SHP77 (cell line): ENCODE measurements around the gene RPUSD3.
"Not testable (repeated sequence)": the region's sequence is repeated elsewhere in the genome, so short reads cannot be mapped to it uniquely, and the experiment has no call there.

Source experiments
- DNase-seq, 2 experiments: peaks; one replicate each; lab custom pipeline; 2025; lab: John Stamatoyannopoulos, UW

RPUSD3 gene

DNA sequence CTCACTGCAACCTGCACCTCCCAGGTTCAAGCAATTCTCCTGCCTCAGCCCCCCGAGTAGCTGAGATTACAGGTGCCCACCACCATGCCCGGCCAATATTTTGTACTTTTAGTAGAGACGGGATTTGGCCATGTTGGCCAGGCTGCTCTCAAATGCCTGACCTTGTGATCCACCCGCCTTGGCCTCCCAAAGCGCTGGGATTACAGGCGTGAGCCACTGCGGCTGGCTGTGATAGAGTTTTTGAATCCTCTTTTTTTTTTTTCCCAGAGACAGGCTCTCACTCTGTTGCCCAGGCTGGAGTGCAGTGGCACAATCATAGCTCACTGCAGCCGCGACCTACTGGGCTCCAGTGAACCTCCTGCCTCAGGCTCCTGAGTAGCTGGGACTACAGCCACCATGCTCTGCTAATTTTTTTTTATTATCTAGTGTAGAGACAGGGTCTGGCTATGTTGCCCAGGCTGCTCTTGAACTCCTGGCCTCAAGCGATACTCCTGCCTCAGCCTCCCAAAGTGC is 21.4 kb upstream of the RPUSD3 start:
- not testable (repeated sequence) for DNase-seq

DNA sequence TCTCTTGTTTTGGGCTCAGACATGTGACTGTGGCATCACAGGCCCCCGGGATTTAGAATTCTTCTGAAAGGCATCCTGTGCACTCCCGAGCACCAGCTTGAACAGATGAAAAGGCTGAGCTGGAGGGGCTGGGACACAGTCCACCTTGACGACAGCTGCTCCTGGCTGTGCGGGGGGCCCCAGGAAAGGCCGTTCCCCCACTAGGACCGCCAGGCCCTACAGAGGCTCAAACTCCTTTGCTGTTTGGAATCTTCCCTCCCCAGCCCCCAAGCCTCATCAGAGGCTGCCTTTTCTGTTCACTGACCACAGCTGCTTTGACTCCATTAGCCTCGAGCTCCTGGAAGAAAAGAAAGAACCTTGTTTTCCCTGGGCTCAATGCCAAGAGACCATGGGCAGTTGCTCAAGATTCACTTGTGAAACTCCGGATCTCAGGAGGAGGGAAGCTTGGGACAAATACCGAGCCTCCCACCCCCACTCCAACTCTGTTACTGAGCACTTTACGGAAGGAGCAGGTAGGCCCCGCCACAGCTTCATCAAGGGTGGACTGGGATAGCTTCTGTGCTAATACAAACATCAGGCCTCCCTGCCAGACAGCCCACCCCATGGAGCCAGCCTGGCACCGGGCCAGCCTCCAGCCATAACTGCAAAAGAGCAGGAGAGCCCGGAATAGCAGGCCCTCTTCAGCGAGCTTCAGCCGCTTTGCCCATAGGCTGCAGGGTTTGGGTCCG is 20.6 kb upstream of the RPUSD3 start:
- DNase-seq = peak; percentile 71 to 85

DNA sequence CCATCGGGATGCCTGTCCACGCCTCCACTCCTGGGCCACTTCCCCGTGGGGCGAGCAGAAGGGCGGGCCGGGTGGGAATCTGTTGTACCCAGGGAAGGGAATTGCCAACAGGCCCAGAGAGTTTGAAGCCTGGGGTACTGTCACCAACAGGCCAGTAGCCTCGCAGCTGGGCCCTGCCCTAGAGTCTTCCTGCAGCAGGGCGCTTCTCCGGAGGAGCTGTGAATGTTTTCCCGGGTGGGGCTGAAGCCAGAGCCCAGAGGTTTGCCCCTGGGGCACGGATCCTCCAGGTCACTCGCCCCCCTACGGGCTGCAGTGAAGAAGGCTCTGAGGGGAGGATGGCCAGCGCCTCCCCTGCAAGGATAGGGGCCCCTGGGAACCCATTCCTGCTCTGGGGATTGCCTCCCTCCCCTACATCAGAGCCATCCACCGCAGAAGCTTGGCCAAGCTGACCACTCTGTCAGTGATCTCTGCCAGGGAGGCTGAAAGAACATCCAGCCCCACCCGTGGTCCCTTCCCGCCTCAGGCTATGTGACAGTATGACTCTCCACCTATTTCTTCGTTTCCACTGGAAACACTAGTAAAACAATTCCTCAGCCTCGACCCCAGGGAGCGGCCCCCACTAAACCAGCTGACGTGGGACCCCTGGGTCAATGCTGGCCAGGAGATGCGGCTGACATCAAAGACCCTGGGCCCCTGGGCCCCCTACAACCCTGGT is 19.4 kb upstream of the RPUSD3 start:
- no peak for DNase-seq

DNA sequence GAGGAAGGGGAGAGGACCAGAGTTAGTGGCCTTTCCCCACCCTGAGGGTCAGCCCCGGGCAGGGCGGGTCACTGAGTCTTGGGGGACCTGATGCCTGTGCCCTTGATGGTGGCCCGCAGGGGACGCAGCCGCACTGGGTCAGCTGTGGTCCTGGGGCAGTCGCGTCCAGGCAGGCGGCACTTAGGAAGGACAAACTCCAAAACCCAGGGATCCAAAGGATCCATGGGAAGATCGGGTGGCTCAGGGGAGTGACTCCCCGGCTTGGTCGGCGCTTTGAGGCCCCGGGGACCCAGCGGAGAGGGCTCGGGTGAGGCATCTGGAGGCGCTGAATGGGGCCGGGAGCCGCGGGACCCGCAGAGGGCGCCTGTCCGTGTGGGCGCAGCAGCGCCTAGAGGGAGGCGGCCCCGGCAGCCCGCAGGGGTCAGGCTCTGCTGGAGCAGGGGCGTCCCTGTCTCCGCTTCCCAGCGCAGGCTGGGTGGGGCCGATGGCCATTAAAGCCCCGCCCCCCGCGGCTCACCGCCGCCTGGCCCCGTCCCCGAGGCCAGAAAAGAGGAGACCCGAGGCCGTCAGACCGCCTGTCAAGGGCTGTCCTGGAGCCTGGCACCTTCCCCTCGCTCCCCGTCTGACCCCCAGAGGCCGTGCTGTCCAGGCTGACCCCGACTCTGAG is 18.7 kb upstream of the RPUSD3 start:
- no peak for DNase-seq

DNA sequence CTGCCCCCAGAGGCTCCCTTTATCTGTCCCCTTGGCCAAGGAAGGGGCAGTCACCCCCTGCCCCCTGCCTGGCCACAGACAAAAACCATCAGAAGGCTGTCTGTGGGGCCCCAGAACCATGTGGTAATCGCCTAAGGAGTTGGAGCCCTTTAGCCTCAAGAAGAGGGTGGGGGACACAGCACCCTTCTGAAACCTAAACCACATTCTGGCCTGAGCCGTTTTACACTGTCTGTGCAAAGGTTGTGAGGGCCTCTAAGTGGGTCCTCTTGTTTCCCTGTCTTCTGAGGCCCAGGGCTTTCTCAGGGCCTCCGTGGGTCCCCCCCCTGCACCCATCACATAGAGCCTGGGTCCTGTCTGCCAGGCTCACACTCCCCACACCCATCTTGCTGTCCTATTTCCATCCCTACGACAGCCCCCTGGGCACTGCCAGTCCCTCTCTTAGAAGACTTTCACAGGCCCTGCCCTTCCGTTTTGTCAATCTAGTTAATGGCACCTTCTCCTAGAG is 17.9 kb upstream of the RPUSD3 start:
- DNase-seq = no peak

DNA sequence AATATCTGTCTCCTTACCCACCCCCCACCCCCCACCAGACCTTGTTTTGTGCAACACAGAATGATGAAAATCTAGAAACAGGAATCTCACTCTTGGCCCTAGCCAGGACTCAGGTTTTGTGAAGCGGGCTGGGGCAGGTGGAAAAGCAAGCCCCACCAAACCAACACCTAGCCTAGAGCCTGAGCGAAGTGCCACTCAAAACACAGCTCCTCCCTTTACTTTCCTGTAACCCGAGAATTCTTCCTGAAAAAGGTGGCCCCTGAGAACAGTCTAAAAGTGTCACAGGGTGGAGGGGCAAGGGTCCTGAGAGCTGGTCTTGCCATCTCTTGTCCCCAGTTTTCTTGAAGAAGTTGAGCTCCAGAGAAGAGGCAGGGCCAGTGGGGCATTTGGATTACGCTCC is 17.4 kb upstream of the RPUSD3 start:
- DNase-seq = no peak

DNA sequence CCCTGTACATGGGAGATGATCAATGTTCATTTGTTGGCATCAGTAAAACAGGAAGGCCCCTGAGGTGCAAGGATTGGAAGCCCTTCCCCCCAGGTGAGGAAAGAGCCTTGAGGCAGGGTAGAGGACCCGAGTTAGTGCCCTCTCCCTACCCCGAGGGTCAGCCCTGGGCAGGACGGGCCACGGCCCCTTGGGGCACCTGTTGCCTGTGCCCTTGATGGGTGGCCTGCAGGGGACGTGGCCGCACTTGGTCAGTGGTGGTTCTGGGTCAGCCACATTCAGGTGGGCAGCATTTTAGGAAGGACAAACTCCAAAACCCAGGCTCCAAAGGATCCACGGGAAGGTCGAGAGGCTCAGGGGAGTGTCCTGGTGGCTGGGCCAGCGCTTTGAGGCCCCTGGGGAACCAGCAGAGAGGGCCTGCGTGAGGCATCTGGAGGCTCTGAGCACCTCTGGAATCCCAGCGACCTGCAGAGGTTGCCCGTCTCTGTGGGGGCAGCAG is 15.8 kb upstream of the RPUSD3 start:
- DNase-seq = no peak

DNA sequence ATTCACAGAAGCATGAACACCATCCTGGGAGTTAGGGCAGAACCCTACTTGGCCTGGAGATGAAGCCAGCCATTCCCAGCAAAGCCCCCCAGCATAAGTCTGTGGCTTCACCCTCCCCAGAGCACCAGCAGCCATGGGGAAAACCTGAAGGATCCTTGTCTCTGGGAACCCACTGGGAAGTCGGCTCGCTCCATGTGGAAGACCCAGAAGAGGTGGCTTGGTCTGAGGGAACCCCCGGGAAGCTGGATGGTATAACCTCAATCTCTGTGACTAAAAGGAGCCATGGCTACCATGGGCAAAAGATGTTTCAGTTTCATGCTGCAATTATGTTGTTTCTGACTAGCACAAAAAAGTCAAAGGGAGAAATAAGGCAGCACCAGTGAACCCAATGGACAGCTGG is 11.8 kb upstream of the RPUSD3 start:
- no peak for DNase-seq

DNA sequence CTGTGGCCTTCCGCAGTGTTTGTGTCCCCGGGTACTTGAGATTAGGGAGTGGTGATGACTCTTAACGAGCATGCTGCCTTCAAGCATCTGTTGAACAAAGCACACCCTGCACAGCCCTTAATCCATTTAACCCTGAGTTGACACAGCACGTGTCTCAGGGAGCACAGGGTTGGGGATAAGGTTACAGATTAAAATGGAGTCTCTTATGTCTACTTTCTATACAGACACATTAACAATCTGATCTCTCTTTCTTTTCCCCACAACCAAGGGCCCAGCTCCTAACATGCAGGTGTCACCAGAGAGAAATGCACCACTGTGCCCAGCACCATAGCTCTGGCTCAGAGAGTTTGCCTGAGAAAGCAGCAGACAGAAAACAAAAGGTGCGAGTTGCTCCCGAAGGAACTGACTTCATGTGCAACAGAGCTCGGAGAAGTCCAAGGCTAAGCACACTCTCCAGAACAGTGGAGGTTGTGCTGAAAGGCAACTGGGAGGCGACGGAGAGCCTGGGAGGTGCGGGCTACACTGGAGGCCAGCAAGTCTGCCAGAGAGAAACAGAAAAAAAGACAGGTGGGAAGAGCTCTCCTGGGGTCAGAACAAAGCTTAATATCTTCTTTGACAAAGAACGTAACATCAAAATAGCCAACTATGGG is 10.6 kb upstream of the RPUSD3 start:
- not testable (repeated sequence) for DNase-seq

DNA sequence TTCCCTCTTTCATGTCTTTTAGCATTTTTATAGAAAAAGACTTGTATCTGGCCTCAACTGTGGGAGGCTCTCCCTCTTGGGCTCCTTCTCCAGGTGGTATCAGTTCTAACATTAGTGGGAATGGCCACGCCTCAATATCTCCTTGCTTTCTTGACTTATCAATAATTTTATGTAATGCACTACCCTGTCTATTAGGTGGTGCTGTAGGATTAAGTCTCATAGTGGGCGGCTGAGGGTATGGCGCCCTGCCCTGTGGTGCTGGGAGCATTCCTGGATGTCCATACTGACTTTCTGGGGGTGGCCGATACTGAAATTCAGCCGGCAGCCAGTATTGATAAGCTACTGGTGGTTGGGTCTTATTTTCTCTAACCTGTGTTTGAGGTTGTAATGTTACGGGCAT is 8.7 kb upstream of the RPUSD3 start:
- DNase-seq = no peak

DNA sequence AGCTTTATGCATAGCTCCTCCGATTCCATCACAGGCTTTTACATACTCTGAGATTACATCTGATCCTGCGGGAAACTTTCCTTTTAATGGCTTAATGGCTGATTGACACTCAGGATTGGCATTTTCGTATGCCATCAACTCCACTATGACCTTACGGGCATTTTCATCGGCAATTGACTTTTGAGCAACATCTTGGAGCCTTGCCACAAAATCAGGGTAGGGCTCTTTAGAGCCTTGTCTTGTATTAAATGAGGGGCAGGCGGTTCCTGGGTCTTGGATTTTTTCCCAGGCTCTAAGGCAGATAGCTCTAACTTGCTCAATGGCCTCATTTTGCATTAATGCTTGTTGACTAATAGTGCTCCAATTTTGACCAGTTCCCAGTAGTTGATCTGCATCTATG is 8.1 kb upstream of the RPUSD3 start:
- not testable (repeated sequence) for DNase-seq

DNA sequence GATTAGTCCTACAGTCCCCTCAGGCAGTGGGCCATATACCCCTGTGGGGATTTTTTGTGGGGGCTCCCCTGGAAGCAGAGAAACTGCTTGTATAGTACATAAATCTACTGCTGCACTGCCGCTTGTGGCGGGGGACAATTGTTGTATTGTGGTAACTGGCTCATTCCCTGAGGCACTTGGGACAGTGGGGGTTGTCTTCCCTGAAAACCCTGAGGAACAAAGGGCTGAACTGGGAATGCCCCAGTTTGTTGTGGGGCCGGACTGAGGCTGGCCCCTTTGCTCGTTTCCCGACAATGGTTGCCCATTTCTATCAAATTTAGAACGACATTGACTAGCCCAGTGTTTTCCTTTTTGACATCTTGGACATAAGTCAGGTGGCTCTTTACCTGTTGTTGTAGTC is 7.6 kb upstream of the RPUSD3 start:
- not testable (repeated sequence) for DNase-seq

DNA sequence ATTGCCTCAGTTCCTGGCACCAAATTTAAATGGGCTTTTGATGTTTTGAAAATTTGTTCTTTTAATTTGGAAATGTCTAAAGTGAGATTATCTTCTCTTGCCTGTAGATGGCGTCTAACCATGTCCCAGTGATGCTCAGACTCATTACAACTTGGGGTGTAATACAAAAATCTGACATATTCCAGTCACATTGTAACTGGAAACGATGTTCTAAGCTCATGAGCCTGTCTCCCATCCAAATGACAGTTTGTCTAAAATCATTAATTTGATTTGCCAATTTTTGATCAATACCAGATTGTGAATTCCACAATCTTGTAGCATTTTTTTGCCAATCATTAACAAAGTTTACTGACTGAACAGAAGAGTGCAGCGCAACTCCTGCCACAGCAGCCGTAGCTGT is 5.1 kb upstream of the RPUSD3 start:
- peak in 1 of 2 experiments; percentile 12 for DNase-seq

DNA sequence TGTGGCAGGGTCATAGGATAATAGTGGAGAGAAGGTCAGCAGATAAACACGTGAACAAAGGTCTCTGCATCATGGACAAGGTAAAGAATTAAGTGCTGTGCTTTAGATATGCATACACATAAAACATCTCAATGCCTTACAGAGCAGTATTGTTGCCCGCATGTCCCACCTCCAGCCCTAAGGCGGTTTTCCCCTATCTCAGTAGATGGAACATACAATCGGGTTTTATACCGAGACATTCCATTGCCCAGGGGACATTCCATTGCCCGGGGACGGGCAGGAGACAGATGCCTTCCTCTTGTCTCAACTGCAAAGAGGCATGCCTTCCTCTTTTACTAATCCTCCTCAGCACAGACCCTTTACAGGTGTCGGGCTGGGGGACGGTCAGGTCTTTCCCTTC is 4.1 kb upstream of the RPUSD3 start:
- DNase-seq = not testable (repeated sequence)

DNA sequence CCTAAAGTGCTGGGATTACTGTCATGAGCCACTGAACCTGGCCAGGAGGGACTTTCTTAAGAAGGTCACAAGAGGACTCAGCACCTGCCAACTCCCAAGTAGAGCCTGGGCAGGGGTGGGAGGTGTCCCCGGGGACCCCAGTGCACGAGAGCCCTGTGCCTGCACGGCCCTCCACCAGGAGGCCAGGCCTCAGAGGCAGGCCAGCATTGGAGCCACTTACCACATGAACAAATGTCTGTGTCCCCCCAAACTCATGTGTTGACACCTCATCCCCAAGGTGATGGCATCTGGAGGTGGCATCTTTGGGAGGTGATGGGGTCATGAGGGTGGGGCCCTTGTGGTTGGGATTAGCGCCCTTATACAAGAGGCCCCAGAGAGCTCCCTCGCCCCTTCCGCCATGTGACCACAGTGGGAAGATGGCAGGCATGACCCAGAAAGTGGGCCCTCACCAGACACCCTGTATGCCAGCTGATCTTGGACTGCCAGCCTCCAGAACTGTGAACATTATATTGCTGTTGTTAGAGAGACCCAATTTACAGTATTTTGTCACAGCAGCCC is 3.2 kb upstream of the RPUSD3 start:
- DNase-seq = no peak

DNA sequence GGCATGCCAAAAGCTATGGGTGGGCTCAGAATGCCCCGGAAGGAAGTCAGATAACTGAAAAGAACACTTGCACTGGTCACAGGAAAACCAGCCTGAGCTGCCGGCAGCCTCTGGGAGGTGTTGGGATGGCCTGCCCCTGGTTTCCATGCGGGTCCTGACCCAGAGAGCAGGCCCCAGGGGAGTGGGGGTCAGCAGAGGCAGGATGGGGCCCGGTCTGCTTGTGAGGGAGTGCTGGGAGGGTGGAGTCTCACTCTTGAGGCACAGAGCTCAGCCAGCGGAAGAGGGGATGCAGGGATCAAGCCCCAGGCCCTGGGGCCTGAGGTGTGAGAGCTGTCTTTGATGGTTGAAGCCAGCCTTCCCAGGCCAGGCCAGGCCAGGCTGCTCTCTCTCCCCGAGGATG is 2.4 kb upstream of the RPUSD3 start:
- no peak for DNase-seq

DNA sequence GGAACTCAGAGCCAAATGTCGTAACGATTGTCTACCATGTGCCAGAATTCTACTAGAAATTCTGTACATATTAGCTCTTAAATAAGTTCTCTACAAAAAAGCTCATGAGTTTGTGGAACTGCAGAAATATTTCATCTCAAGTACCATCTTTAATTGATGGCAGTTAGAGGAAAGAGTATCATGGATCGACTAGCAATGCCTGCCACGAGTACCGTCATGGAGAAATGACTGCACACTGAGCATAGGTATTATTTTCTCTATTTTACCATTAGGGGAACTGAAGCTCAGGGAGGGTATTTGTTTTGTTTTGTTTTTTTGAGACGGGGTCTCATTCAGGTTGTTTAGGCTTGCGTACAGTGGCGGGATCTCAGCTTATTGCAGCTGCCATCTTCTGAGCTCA is 2.8 kb downstream of the RPUSD3 start:
- DNase-seq = no peak

DNA sequence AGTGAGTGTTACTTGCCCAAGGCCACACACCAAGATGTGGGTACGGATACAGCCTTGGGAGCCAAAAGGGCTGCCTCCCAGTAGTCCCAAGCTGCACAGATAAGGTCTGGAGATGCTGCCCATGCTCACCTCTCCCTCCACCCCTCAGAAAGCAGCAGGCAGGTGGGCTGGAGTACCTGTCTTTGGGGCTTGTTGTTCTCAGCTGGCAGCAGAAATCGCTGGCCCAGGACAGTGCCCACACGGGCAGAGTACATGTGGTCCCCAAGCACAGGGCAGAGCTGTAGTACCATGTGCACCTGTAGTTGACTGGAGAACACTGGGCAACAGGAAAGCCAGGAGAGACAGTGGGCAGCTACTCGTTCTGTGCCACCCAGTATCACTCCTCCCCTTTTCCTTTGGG is 5.0 kb downstream of the RPUSD3 start:
- no peak for DNase-seq

DNA sequence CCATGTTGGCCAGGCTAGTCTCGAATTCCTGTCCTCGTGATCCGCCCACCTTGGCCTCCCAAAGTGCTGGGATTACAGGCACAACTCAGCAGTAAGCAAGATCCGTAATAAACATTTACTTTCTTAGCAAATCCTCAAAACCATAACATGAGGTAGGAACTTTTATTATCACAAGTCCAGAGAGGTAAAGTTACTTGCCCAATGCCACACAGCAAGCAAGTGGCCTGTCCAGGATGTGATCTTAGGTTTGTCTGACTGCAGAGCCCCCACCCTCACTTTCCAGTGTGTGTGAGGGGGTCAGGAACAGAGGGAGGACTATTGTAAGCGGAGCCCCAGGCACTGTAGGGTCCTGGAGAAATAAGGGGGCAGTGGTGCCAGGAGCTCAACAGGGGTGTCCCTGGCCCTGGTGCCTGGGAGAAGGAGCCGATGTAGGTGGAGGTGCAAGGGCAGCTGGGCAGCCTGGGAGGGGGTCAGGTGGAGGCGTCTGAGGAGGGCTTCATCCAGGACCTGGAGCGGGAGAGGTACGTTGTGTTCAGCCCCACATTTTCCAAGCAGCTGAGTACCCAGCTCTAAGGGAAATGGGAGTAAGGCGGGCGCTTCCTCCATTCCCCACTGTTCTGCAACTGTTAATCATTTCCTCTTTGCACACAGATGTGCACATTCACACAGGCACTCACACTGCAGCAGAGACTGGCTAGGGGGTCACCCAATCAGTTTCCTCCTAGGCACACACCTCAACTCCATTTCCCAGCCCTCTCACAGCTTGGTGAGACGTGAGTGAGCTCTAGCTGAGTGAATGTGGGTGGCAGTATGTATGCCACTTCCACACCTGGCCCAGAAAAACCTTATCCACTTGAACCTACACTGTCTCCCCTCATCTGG is 5.9 kb downstream of the RPUSD3 start:
- no peak for DNase-seq

DNA sequence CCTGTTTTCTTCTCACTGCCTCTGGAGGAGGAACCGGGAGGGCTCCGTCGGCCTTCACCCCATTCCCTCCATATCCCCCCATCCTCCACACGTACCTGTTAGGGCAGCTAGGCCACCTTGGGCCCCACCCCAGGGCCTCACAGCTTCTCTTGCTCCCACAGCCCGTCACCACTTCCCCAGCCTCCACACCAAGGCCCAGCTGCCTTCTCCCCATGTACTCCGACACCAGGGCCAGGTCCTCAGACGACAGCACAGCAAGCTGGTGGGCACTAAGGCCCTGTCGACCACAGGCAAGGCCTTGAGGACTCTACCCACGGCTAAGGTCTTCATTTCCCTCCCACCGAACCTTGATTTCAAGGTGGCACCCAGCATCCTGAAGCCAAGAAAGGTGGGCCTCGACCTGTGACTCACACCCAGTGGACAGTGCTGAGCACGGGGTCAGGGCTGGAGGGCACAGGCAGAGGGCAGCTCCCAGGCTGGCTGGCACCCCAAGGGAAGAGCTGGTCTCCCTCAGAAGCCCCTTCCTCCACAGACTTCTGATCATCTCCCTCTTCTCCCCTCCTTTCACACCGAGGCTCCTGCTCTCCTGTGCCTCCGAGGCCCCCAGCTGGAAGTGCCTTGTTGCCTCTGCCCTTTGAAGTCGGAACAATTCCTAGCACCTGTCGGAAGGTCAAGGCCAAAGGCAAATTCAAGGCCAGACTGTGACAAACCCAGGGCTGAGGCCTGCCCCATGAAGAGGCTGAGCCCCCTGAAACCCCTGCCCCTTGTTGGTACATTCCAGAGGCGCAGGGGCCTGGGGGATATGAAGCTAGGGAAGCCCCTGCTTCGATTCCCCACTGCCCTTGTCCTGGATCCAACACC is 9.1 kb downstream of the RPUSD3 start:
- DNase-seq = no peak
